PFSK-1 (cell line): ENCODE data around the gene NR4A2.

Experiments used
- POLR2AphosphoS5 ChIP-seq: IDR thresholded peaks from 2 replicates; pipeline ENCODE4 v1.6.1; 2012; ENCODE audit warnings: low read depth, mild to moderate bottlenecking, control low read depth, low read length, moderate library complexity
- TAF1 ChIP-seq: IDR thresholded peaks from 2 replicates; pipeline ENCODE4 v1.6.1; 2012; ENCODE audit warnings: low read length, control low read depth, borderline replicate concordance; ENCODE audit not compliant: insufficient read depth
- TF ChIP-seq, protein P1 (sequence below), 2 experiments: IDR thresholded peaks; 2 replicates each; pipeline versions ENCODE4 v1.6.1 to v1.8.0; 2011 to 2012; ENCODE audit warnings: low read depth in 2 of 2, low read length in 2 of 2, control low read depth in 1 of 2, inconsistent platforms in 1 of 2, mild to moderate bottlenecking in 1 of 2, moderate library complexity in 1 of 2; ENCODE audit not compliant: insufficient read depth in 1 of 2

DNA sequence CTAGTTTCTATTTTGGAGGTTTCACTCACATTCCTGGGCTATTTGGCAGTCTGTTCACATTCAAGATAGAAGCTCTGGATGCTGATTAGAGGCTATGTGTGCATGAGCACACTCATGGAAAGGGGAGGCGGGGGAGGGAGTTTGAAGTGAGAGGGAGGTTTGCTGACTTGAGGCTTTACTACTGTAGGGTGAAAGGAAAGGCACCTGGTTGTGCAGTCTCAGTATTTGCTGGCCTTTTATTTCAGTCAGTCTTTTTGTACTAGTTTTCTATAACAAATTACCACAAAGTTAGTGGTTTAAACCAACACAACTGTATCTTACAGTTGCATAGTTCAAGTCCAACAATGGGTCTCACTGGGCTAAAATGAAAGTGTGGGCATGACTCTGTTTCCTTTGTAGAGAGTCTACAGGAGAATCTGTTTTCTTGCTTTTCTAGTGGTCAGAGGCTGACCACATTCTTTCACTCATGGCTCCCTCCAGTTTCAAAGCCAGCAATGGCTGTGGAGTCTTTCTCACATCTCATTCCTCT, 47.7 kb upstream of the NR4A2 start:
- no peak for TF ChIP-seq POLR2AphosphoS5
- TF ChIP-seq TAF1: no peak
- TF ChIP-seq, protein P1, sequence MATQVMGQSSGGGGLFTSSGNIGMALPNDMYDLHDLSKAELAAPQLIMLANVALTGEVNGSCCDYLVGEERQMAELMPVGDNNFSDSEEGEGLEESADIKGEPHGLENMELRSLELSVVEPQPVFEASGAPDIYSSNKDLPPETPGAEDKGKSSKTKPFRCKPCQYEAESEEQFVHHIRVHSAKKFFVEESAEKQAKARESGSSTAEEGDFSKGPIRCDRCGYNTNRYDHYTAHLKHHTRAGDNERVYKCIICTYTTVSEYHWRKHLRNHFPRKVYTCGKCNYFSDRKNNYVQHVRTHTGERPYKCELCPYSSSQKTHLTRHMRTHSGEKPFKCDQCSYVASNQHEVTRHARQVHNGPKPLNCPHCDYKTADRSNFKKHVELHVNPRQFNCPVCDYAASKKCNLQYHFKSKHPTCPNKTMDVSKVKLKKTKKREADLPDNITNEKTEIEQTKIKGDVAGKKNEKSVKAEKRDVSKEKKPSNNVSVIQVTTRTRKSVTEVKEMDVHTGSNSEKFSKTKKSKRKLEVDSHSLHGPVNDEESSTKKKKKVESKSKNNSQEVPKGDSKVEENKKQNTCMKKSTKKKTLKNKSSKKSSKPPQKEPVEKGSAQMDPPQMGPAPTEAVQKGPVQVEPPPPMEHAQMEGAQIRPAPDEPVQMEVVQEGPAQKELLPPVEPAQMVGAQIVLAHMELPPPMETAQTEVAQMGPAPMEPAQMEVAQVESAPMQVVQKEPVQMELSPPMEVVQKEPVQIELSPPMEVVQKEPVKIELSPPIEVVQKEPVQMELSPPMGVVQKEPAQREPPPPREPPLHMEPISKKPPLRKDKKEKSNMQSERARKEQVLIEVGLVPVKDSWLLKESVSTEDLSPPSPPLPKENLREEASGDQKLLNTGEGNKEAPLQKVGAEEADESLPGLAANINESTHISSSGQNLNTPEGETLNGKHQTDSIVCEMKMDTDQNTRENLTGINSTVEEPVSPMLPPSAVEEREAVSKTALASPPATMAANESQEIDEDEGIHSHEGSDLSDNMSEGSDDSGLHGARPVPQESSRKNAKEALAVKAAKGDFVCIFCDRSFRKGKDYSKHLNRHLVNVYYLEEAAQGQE (IDR thresholded peaks at IDR 0.05; ENCODE audit: insufficient read depth in 1 of 2, low read depth in 2 of 2, low read length in 2 of 2): no peak
